K562 (cell line): ENCODE results near the gene CISD3. TPM values are rescaled to one million over a fixed set of nuclear protein-coding genes. Genes with fewer than 3 reads are reported as not detected.

Source experiments
- ATF1 ChIP-seq, 2 experiments: fragments of 450-650 bp in 1 of 2; IDR thresholded peaks; 2 replicates each; pipeline ENCODE4 v1.6.1; 2016; ENCODE audit warnings: missing compliant biosample characterization in 1 of 2, missing genetic modification characterization in 1 of 2
- CBX8 ChIP-seq: fragments of 200-600 bp; sonication (generic); IDR thresholded peaks from 2 replicates; pipeline ENCODE4 v1.6.1; 2012; ENCODE audit warnings: borderline replicate concordance, mixed run types, low read depth, mild to moderate bottlenecking, moderate library complexity, mixed read lengths, low read length, control low read depth, inconsistent platforms; ENCODE audit not compliant: poor library complexity, severe bottlenecking; ENCODE audit errors: extremely low read depth
- EGR1 ChIP-seq: fragments of 450-650 bp; conservative IDR thresholded peaks from 2 replicates; pipeline ENCODE4 v1.6.1; 2017; ENCODE audit warnings: mild to moderate bottlenecking
- EWSR1 ChIP-seq: fragments of 450-650 bp; IDR thresholded peaks from 2 replicates; pipeline ENCODE4 v1.6.1; 2018; ENCODE audit warnings: borderline replicate concordance, mild to moderate bottlenecking, low read depth, moderate library complexity; ENCODE audit not compliant: partially characterized antibody
- EZH2 ChIP-seq: IDR thresholded peaks from 2 replicates; pipeline ENCODE4 v1.6.1; 2012; ENCODE audit warnings: low read depth, mild to moderate bottlenecking, inconsistent platforms, low read length, borderline replicate concordance
- HDGF ChIP-seq: fragments of 450-650 bp; IDR thresholded peaks from 2 replicates; pipeline ENCODE4 v1.6.1; 2016
- HMG20A ChIP-seq: fragments of 450-650 bp; formaldehyde crosslinking; conservative IDR thresholded peaks from 2 replicates; pipeline ENCODE4 v1.4.0; 2020; ENCODE audit warnings: mild to moderate bottlenecking, mixed read lengths
- ILK ChIP-seq: fragments of 450-650 bp; IDR thresholded peaks from 2 replicates; pipeline ENCODE4 v1.6.1; 2016; ENCODE audit warnings: missing genetic modification characterization, low read depth, mild to moderate bottlenecking, missing compliant biosample characterization, moderate library complexity, borderline replicate concordance
- KDM2B ChIP-seq: fragments of 250-450 bp; sonication (Bioruptor Pico); IDR thresholded peaks from 2 replicates; pipeline ENCODE4 v1.8.0; 2021; ENCODE audit warnings: mild to moderate bottlenecking, moderate library complexity
- KLF10 ChIP-seq: fragments of 250-450 bp; sonication (Bioruptor Pico); IDR thresholded peaks from 2 replicates; pipeline ENCODE4 v1.6.1; 2021; ENCODE audit warnings: matching md5 sums
- MCM7 ChIP-seq, 2 experiments: fragments of 450-650 bp; IDR thresholded peaks; 2 replicates each; pipeline ENCODE4 v1.6.1; 2016 to 2018
- PRPF4 ChIP-seq: fragments of 200-400 bp; formaldehyde crosslinking; IDR thresholded peaks from one replicate; pipeline ENCODE4 v1.6.1; 2017; ENCODE audit warnings: low read length, low read depth, mild to moderate bottlenecking; ENCODE audit not compliant: insufficient read depth, poor library complexity, severe bottlenecking
- SMARCA4 ChIP-seq: fragments of 450-650 bp; IDR thresholded peaks from 2 replicates; pipeline ENCODE4 v1.6.1; 2016
- TAF1 ChIP-seq: IDR thresholded peaks from 2 replicates; pipeline ENCODE4 v1.6.1; 2011; ENCODE audit warnings: mild to moderate bottlenecking, low read length, moderate library complexity; ENCODE audit not compliant: insufficient read depth, control insufficient read depth, severe bottlenecking; ENCODE audit errors: extremely low read depth
- TGIF2 ChIP-seq: sonication (generic); formaldehyde crosslinking; IDR thresholded peaks from 2 replicates; pipeline ENCODE4 v1.8.1; 2022; ENCODE audit warnings: mild to moderate bottlenecking, missing genetic modification reagents, moderate library complexity
- ZNF224 ChIP-seq: sonication (generic); formaldehyde crosslinking; IDR thresholded peaks from 2 replicates; pipeline ENCODE4 v1.8.0; 2022; ENCODE audit warnings: mild to moderate bottlenecking, missing genetic modification reagents
- ZNF263 ChIP-seq: sonication (generic); formaldehyde crosslinking; IDR thresholded peaks from 2 replicates; pipeline ENCODE4 v1.8.0; 2022; ENCODE audit warnings: mild to moderate bottlenecking, missing genetic modification reagents, borderline replicate concordance
- ZNF77 ChIP-seq: fragments of 250-450 bp; sonication (Bioruptor Pico); IDR thresholded peaks from 2 replicates; pipeline ENCODE4 v1.5.0; 2020
- polyA plus RNA-seq, 8 experiments: library from polyadenylated mRNA; depleted of rRNA in 4 of 8; stranded (reverse) in 5 of 8; unstranded in 3 of 8; fragments of >200 nt; fragmentation: Nextera tagmentation in 2 of 8; fragmentation: Illumina TruSeq in 1 of 8; extraction: Ambion mirVana in 2 of 8; extraction: Trizol in 1 of 8; gene quantifications; 2 replicates each; pipeline versions ENCODE4 v1.2.1 to v1.2.3, GENCODE V29; 2011 to 2014; ENCODE audit warnings: inconsistent platforms in 1 of 8, missing spikeins in 1 of 8
- total RNA-seq, 7 experiments: library from RNA; depleted of rRNA in 6 of 7; stranded (reverse); fragments of >200 nt in 6 of 7; fragmentation: Illumina TruSeq in 2 of 7; extraction: Trizol in 2 of 7; gene quantifications; 2 replicates each; pipeline versions ENCODE4 v1.2.1 to v1.2.3, GENCODE V29; 2011 to 2021; ENCODE audit warnings: low replicate concordance in 1 of 7
- TF ChIP-seq, protein P1 (sequence below): fragments of 250-450 bp; sonication (Bioruptor Pico); IDR thresholded peaks from 2 replicates; pipeline ENCODE4 v1.8.0; 2021; ENCODE audit warnings: moderate library complexity, mild to moderate bottlenecking, inconsistent platforms
- TF ChIP-seq, protein P2 (sequence below): fragments of 450-650 bp; IDR thresholded peaks from 2 replicates; pipeline ENCODE4 v1.7.0; 2016; ENCODE audit warnings: borderline replicate concordance
- TF ChIP-seq, protein P3 (sequence below): sonication (generic); formaldehyde crosslinking; IDR thresholded peaks from 2 replicates; pipeline ENCODE4 v1.5.0; 2020; ENCODE audit warnings: missing genetic modification reagents
- TF ChIP-seq, protein P4 (sequence below), 3 experiments: IDR thresholded peaks in 2 of 3; conservative IDR thresholded peaks in 1 of 3; 2 replicates each; pipeline ENCODE4 v1.5.1; 2011 to 2012; ENCODE audit warnings: low read length in 3 of 3, mild to moderate bottlenecking in 3 of 3, control low read depth in 2 of 3, improper control_type of control experiment in 1 of 3, inconsistent platforms in 1 of 3, low read depth in 1 of 3, mixed read lengths in 1 of 3, moderate library complexity in 1 of 3; ENCODE audit not compliant: insufficient read depth in 2 of 3
- TF ChIP-seq, protein P5 (sequence below): fragments of 250-450 bp; sonication (Bioruptor Pico); IDR thresholded peaks from 2 replicates; pipeline ENCODE4 v1.5.0; 2021

The CISD3 gene
- total and polyA plus RNA-seq, 9 of the 15 experiments (the other 6 are each of a cell fraction or from before 2014, with no cell fraction given) = 5.0 to 60.7 (median 15.7) TPM

DNA sequence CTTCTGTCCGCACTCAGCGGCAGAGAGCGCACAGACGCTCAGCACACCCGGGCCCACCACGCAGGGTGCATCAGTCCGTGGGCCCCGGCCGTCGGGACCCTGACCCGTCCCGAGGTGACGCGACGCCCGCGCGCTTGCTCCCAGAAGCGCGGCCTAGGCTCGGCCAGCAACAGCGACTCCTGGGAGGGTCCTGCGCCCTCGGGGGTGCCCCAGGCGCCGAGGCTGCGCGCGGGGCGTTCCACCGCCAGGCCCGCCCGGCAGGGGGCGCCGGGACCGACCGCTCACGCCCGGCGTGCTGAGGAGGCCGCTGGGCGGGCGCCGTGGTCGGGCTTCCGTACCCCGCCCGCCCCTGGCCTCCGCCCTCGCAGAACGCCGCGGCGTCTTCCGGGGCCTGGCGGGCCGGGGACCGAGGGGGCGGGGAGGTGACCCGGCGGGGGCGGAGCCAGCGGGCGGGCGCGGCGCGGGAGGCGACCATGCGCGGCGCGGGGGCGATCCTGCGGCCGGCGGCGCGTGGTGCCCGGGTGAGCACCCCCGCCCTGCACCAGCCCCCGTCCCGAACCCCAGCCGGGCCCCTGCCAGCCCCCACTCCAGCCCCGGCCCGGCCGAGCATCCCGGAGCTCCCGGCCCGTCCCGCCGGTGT, at the start of gene CISD3 (continued):
- TF ChIP-seq, protein P1, sequence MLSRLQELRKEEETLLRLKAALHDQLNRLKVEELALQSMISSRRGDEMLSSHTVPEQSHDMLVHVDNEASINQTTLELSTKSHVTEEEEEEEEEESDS (CRISPR knock-in tag) = no peak
- no peak for TF ChIP-seq EZH2
- TF ChIP-seq, protein P2, sequence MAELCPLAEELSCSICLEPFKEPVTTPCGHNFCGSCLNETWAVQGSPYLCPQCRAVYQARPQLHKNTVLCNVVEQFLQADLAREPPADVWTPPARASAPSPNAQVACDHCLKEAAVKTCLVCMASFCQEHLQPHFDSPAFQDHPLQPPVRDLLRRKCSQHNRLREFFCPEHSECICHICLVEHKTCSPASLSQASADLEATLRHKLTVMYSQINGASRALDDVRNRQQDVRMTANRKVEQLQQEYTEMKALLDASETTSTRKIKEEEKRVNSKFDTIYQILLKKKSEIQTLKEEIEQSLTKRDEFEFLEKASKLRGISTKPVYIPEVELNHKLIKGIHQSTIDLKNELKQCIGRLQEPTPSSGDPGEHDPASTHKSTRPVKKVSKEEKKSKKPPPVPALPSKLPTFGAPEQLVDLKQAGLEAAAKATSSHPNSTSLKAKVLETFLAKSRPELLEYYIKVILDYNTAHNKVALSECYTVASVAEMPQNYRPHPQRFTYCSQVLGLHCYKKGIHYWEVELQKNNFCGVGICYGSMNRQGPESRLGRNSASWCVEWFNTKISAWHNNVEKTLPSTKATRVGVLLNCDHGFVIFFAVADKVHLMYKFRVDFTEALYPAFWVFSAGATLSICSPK = no peak
- TF ChIP-seq EWSR1 = no peak
- no peak for TF ChIP-seq ZNF224 (CRISPR knock-in tag)
- peak; percentile 31 for TF ChIP-seq TAF1
- TF ChIP-seq CBX8 = no peak
- 0 out of 2 replicates have a peak, but pooled peaks have one; percentile 12 for TF ChIP-seq KDM2B
- TF ChIP-seq, protein P3, sequence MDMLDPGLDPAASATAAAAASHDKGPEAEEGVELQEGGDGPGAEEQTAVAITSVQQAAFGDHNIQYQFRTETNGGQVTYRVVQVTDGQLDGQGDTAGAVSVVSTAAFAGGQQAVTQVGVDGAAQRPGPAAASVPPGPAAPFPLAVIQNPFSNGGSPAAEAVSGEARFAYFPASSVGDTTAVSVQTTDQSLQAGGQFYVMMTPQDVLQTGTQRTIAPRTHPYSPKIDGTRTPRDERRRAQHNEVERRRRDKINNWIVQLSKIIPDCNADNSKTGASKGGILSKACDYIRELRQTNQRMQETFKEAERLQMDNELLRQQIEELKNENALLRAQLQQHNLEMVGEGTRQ (CRISPR knock-in tag) = no peak
- no peak for TF ChIP-seq ILK (tag)
- TF ChIP-seq MCM7 (IDR thresholded peaks at IDR 0.05) = no peak
- no peak for TF ChIP-seq ZNF77 (CRISPR knock-in tag)
- TF ChIP-seq HMG20A (CRISPR knock-in tag) = no peak
- TF ChIP-seq SMARCA4 = no peak
- TF ChIP-seq ATF1 (CRISPR knock-in tag; IDR thresholded peaks at IDR 0.05) = no peak
- TF ChIP-seq ATF1 (tag; IDR thresholded peaks at IDR 0.05) = peak; percentile 25; the same call in 1 of the 2 replicates
- no peak for TF ChIP-seq ZNF263 (CRISPR knock-in tag)
- TF ChIP-seq, protein P4, sequence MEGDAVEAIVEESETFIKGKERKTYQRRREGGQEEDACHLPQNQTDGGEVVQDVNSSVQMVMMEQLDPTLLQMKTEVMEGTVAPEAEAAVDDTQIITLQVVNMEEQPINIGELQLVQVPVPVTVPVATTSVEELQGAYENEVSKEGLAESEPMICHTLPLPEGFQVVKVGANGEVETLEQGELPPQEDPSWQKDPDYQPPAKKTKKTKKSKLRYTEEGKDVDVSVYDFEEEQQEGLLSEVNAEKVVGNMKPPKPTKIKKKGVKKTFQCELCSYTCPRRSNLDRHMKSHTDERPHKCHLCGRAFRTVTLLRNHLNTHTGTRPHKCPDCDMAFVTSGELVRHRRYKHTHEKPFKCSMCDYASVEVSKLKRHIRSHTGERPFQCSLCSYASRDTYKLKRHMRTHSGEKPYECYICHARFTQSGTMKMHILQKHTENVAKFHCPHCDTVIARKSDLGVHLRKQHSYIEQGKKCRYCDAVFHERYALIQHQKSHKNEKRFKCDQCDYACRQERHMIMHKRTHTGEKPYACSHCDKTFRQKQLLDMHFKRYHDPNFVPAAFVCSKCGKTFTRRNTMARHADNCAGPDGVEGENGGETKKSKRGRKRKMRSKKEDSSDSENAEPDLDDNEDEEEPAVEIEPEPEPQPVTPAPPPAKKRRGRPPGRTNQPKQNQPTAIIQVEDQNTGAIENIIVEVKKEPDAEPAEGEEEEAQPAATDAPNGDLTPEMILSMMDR (IDR thresholded peaks at IDR 0.05 in 2 of 3, conservative IDR thresholded peaks at IDR 0.05 in 1 of 3; ENCODE audit: insufficient read depth in 2 of 3, low read depth in 1 of 3, low read length in 3 of 3) = peak in 2 of 3 experiments; percentile 67 to 80
- no peak for TF ChIP-seq EGR1
- TF ChIP-seq HDGF = no peak
- TF ChIP-seq PRPF4 = no peak
- TF ChIP-seq KLF10 = no peak
- TF ChIP-seq, protein P5, sequence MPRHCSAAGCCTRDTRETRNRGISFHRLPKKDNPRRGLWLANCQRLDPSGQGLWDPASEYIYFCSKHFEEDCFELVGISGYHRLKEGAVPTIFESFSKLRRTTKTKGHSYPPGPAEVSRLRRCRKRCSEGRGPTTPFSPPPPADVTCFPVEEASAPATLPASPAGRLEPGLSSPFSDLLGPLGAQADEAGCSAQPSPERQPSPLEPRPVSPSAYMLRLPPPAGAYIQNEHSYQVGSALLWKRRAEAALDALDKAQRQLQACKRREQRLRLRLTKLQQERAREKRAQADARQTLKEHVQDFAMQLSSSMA = no peak; the same call in 1 of the 2 replicates
- no peak for TF ChIP-seq TGIF2 (CRISPR knock-in tag)
